ENCODE results near the gene JAZF1. TPM values are rescaled to one million over a fixed set of nuclear protein-coding genes. Genes with fewer than 3 reads are reported as not detected.

JAZF1 gene
- total RNA-seq, 2 donors from 2014 or later: 13.9 to 16.5 TPM

DNA sequence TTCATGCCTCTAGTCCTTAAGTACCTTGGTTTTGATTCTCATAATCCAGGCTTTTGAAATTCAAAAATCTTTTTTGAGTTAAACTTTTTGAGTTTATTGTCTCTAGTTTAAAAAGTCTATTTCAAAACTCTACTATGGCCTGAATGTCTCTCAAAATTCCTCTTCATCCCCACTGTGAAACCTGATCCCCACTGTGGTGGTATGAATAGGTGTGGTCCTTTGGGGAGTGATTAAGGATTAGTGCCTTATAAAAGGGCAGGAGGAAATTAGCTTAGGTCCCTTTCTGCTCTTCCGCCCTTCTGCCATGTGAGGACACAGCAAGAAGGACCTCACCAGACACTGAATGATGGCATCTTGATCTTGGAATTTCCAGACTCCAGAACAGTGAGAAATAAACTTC is 44.1 kb upstream of the JAZF1 start:
- Histone ChIP-seq H3K4me3 (no peak overlapping the region), H3K27ac (no peak overlapping the region), H3K4me1 (ENCODE audit: control insufficient read depth in 1 of 2, low read depth in 2 of 2) (no peaks in the 10 kb centered on the region), H3K27me3 (replicated peaks; ENCODE audit: insufficient read depth) (no peaks in the 10 kb centered on the region), H3K9me3 (no peaks in the 10 kb centered on the region), H3K36me3 (no peaks in the 10 kb centered on the region)
- ATAC-seq (ENCODE audit: insufficient number of reproducible peaks, low FRiP score, low read depth) (no peak), DNase-seq (ENCODE audit: low spot score) (no peak)
- no peak for TF ChIP-seq CTCF (IDR thresholded peaks at IDR 0.05)

- no peaks in the 10 kb centered on the region for H3K9me3 ChIP-seq
- no peak overlapping the region for H3K4me3 ChIP-seq
- ATAC-seq (ENCODE audit: insufficient number of reproducible peaks, low FRiP score, low read depth): no peak
- no peaks in the 10 kb centered on the region for H3K36me3 ChIP-seq
- H3K27me3 ChIP-seq (replicated peaks; ENCODE audit: insufficient read depth): no peaks in the 10 kb centered on the region
- no peak for DNase-seq (ENCODE audit: low spot score)
- TF ChIP-seq CTCF (IDR thresholded peaks at IDR 0.05): no peak
- no peaks in the 10 kb centered on the region for H3K4me1 ChIP-seq (ENCODE audit: control insufficient read depth in 1 of 2, low read depth in 2 of 2)
- H3K27ac ChIP-seq: no peak overlapping the region
These were observed 43.6 kb upstream of the JAZF1 start for GRCh38 chr7:28224172-28224571.

DNA sequence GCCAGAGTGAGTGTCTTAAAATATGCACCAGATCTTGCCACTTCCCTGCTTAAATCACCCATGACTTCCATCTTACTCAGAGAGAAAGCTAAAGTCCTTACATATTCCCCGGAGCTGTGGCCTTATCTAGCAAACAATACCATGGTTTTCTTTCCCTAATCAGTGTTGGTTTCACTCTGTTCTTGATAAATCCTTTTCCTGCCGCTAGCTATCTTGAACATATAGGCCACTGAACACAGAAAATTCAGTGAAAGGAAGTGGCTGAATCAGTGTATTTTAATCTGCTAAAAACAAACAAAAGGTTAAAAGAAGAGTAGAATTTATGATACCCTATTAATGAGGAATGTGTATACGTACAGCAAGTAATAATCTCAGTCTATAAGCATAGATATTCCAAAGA is 42.0 kb upstream of the JAZF1 start:
- no peak for DNase-seq (ENCODE audit: low spot score)
- TF ChIP-seq CTCF (IDR thresholded peaks at IDR 0.05): no peak
- Histone ChIP-seq H3K36me3 (no peaks in the 10 kb centered on the region), H3K27ac (no peak overlapping the region), H3K4me1 (ENCODE audit: control insufficient read depth in 1 of 2, low read depth in 2 of 2) (no peaks in the 10 kb centered on the region), H3K4me3 (no peak overlapping the region), H3K27me3 (replicated peaks; ENCODE audit: insufficient read depth) (no peaks in the 10 kb centered on the region), H3K9me3 (no peaks in the 10 kb centered on the region)
- ATAC-seq (ENCODE audit: insufficient number of reproducible peaks, low FRiP score, low read depth): no peak

- no peak for ATAC-seq (ENCODE audit: insufficient number of reproducible peaks, low FRiP score, low read depth)
- no peak for TF ChIP-seq CTCF (IDR thresholded peaks at IDR 0.05)
- no peaks in the 10 kb centered on the region for H3K9me3 ChIP-seq
These were observed 39.2 kb upstream of the JAZF1 start for GRCh38 chr7:28219793-28220192.

DNA sequence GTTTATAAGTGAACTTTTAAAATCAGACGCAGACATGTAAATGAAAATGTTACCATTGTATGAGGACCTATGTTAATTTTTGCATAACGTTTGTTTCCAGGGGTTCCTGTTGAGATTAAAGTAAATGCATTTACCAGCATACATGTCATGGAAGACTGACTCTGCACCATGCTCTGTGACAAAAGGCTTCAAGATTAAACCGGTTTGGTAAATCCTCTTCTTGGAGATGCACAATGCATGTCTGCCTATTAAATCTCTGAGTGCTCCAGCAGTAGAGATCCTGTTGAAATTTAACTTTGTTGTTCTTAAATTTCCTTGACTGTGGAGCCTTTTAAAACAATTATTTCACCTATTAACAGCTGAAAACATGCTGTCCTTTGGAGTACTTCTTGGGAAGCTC is 36.5 kb upstream of the JAZF1 start:
- H3K36me3 ChIP-seq: no peaks in the 10 kb centered on the region
- no peaks in the 10 kb centered on the region for H3K4me1 ChIP-seq (ENCODE audit: control insufficient read depth in 1 of 2, low read depth in 2 of 2)
- H3K27ac ChIP-seq: no peak overlapping the region
- TF ChIP-seq CTCF (IDR thresholded peaks at IDR 0.05): no peak
- H3K27me3 ChIP-seq (replicated peaks; ENCODE audit: insufficient read depth): no peaks in the 10 kb centered on the region
- ATAC-seq (ENCODE audit: insufficient number of reproducible peaks, low FRiP score, low read depth) (no peak), DNase-seq (ENCODE audit: low spot score) (no peak)
- no peaks in the 10 kb centered on the region for H3K9me3 ChIP-seq
- H3K4me3 ChIP-seq: no peak overlapping the region

More at GRCh38 chr7:28219793-28220192, 39.2 kb upstream of the JAZF1 start:
- Histone ChIP-seq H3K4me3 (no peak overlapping the region), H3K4me1 (ENCODE audit: control insufficient read depth in 1 of 2, low read depth in 2 of 2) (no peaks in the 10 kb centered on the region), H3K27me3 (replicated peaks; ENCODE audit: insufficient read depth) (no peaks in the 10 kb centered on the region), H3K36me3 (no peaks in the 10 kb centered on the region), H3K27ac (no peak overlapping the region)
- no peak for DNase-seq (ENCODE audit: low spot score)
